OCI-LY1 (cell line): Measurements from ENCODE around the gene SLC14A1.

ENCODE experiments used
- EZH2 ChIP-seq: fragments of 200-600 bp; sonication (generic), shearing (Covaris generic); IDR thresholded peaks from 2 replicates; pipeline ENCODE4 v1.8.0; 2017; ENCODE audit warnings: borderline replicate concordance, mixed run types, mild to moderate bottlenecking, antibody characterized with exemption, low read length, moderate library complexity, mixed read lengths
- TF ChIP-seq, protein P1 (sequence below): fragments of 200-600 bp; sonication (generic), shearing (Covaris generic); IDR thresholded peaks from 2 replicates; pipeline ENCODE4 v1.5.1; 2017; ENCODE audit warnings: mild to moderate bottlenecking, antibody characterized with exemption, low read length, moderate library complexity, mixed read lengths

DNA sequence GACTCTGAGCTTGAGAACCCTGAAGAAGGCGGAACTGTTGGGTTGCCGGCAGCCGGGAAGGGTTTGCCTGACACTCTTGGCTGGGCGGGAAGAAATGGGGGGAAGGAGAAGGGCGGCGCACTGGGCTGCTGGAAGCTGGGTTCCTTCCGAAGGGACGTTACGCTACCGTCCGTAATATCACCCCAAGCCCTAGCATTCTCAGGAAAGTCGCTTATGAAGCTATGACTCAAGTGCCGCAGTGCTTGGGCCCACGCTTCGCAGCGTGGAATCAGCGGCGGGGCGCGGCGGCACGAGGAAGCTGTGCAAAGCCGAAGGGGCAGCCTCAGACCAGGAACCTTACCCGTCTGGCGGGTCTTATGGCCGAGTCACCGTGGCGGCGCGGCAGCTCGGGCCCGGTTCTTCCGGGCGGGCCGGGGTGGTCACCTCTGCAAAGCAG, 51.3 kb downstream of the SLC14A1 start:
- TF ChIP-seq, protein P1, sequence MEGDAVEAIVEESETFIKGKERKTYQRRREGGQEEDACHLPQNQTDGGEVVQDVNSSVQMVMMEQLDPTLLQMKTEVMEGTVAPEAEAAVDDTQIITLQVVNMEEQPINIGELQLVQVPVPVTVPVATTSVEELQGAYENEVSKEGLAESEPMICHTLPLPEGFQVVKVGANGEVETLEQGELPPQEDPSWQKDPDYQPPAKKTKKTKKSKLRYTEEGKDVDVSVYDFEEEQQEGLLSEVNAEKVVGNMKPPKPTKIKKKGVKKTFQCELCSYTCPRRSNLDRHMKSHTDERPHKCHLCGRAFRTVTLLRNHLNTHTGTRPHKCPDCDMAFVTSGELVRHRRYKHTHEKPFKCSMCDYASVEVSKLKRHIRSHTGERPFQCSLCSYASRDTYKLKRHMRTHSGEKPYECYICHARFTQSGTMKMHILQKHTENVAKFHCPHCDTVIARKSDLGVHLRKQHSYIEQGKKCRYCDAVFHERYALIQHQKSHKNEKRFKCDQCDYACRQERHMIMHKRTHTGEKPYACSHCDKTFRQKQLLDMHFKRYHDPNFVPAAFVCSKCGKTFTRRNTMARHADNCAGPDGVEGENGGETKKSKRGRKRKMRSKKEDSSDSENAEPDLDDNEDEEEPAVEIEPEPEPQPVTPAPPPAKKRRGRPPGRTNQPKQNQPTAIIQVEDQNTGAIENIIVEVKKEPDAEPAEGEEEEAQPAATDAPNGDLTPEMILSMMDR = no peak
- TF ChIP-seq EZH2 = no peak
